HepG2 (cell line): Measurements from ENCODE around the gene RPS6KA2. TPM values are rescaled to one million over a fixed set of nuclear protein-coding genes. Genes with fewer than 3 reads are reported as not detected.

Experiments used
- ATAC-seq: fragments of 200-7000 bp; cut with Tn5 transposase; 3 replicates; pipeline ENCODE4 v1.9.1; 2020; ENCODE audit warnings: mild to moderate bottlenecking, moderate library complexity
- BruUV-seq: library from RNA; stranded (reverse); fragments of 400-500 nt; replicated peaks from 2 replicates; lab custom pipeline; 2021; lab: Mats Ljungman, UMichigan
- CTCF ChIA-PET: fragments of 300-600 bp; formaldehyde crosslinking; extraction: SDS; loops from one replicate; lab custom pipeline; 2021; ENCODE audit warnings: low total read pairs, inconsistent platforms, low intra/inter-chr PET ratio; lab: Yijun Ruan, JAX
- POLR2A ChIA-PET: fragments of 350-600 bp; sonication (Branson Sonifier 250); formaldehyde crosslinking; loops from one replicate; lab custom pipeline; 2020; ENCODE audit warnings: antibody characterized with exemption, inconsistent platforms; lab: Yijun Ruan, JAX
- DNase-seq: peaks from one replicate; pipeline ENCODE4 v3.0.0-alpha.2; 2015; ENCODE audit warnings: low spot score
- FAIRE-seq: peaks from 3 replicates; lab custom pipeline; 2011; peaks lifted over from hg19 to GRCh38; lab: Jason Lieb, UNC
- H2AFZ ChIP-seq: one replicate; pipeline ENCODE4 v1.6.1; 2011; ENCODE audit warnings: low read length, inconsistent platforms
- H3K27ac ChIP-seq: fragments of 300-600 bp; 3 replicates; pipeline ENCODE4 v1.8.0; 2011; ENCODE audit warnings: mixed run types, mild to moderate bottlenecking, mixed read lengths, low read length, inconsistent platforms; ENCODE audit not compliant: insufficient read depth; ENCODE audit errors: extremely low read length
- H3K27me3 ChIP-seq, 2 experiments: fragments of 200-600 bp in 1 of 2; 2 replicates in 1 of 2; 3 replicates in 1 of 2; pipeline versions ENCODE4 v1.6.0 to v1.8.0; 2011; ENCODE audit warnings: low read length in 2 of 2, mild to moderate bottlenecking in 2 of 2, moderate library complexity in 2 of 2, inconsistent platforms in 1 of 2; ENCODE audit not compliant: insufficient read depth in 2 of 2, control insufficient read depth in 1 of 2
- H3K36me3 ChIP-seq, 2 experiments: fragments of 200-600 bp in 1 of 2; replicated peaks in 1 of 2; 2 replicates in 1 of 2; 3 replicates in 1 of 2; pipeline versions ENCODE4 v1.5.1 to v1.8.0; 2011; ENCODE audit warnings: low read length in 2 of 2, inconsistent platforms in 1 of 2; ENCODE audit not compliant: insufficient read depth in 2 of 2, control insufficient read depth in 1 of 2
- H3K4me1 ChIP-seq: 2 replicates; pipeline ENCODE4 v1.5.1; 2012; ENCODE audit warnings: low read length, inconsistent platforms; ENCODE audit not compliant: insufficient read depth
- H3K4me2 ChIP-seq: 2 replicates; pipeline ENCODE4 v1.6.0; 2011; ENCODE audit warnings: low read depth, low read length, inconsistent platforms
- H3K4me3 ChIP-seq, 3 experiments: fragments of 200-600 bp in 1 of 3; sonication (generic), shearing (Covaris generic) in 1 of 3; replicated peaks in 1 of 3; 2 replicates each; pipeline ENCODE4 v1.5.1; 2011 to 2016; ENCODE audit warnings: low read length in 3 of 3, inconsistent platforms in 2 of 3, low read depth in 2 of 3, mild to moderate bottlenecking in 2 of 3, control low read depth in 1 of 3, mixed read lengths in 1 of 3; ENCODE audit not compliant: insufficient read depth in 1 of 3
- H3K79me2 ChIP-seq: one replicate; pipeline ENCODE4 v1.6.1; 2011; ENCODE audit warnings: low read length, inconsistent platforms; ENCODE audit not compliant: insufficient read depth
- H3K9ac ChIP-seq: 2 replicates; pipeline ENCODE4 v1.6.0; 2011; ENCODE audit warnings: mild to moderate bottlenecking, low read depth, low read length, inconsistent platforms; ENCODE audit not compliant: insufficient read depth
- H3K9me3 ChIP-seq: 2 replicates; pipeline ENCODE4 v1.5.1; 2012; ENCODE audit warnings: mild to moderate bottlenecking, low read length
- H4K20me1 ChIP-seq: 2 replicates; pipeline ENCODE4 v1.6.0; 2011; ENCODE audit warnings: inconsistent platforms, mild to moderate bottlenecking, low read length, moderate library complexity; ENCODE audit not compliant: insufficient read depth
- AFF4 ChIP-seq: sonication (generic); formaldehyde crosslinking; IDR thresholded peaks from 2 replicates; pipeline ENCODE4 v1.4.0; 2020; ENCODE audit warnings: missing genetic modification reagents
- EZH2 ChIP-seq: conservative IDR thresholded peaks from 2 replicates; pipeline ENCODE4 v1.6.1; 2012; ENCODE audit warnings: mild to moderate bottlenecking, low read depth, low read length, moderate library complexity
- ZNF446 ChIP-seq: sonication (generic); formaldehyde crosslinking; IDR thresholded peaks from 2 replicates; pipeline ENCODE4 v1.5.0; 2020; ENCODE audit warnings: mild to moderate bottlenecking, missing genetic modification reagents
- WGBS: methylation state at CpG from one replicate; pipeline ENCODE4 v1.1.6; 2017; ENCODE audit warnings: low lambda C conversion rate; 5-methylcytosine and 5-hydroxymethylcytosine counted together
- in situ Hi-C: cut with HindIII; loops from 2 replicates; pipeline ENCODE4 v1.10.0; 2017; ENCODE audit warnings: low pct_unique_long_range_greater_than_20kb; ENCODE audit not compliant: extremely low pct_ligation_motif_present
- intact Hi-C: fragments of 100-400 bp; cut with micrococcal nuclease; formaldehyde crosslinking; loops from one replicate; pipeline ENCODE4 v1.10.0; 2022; ENCODE audit not compliant: unreplicated experiment
- polyA plus RNA-seq, 8 experiments: library from polyadenylated mRNA; depleted of rRNA in 3 of 8; stranded (reverse) in 7 of 8; unstranded in 1 of 8; fragments of >200 nt; fragmentation: Illumina TruSeq in 4 of 8; extraction: Trizol in 4 of 8; gene quantifications; 2 replicates each; pipeline versions ENCODE4 v1.2.1 to v1.2.3, GENCODE V29; 2011 to 2016; ENCODE audit warnings: low read depth in 4 of 8, missing spikeins in 1 of 8, mixed read lengths in 1 of 8; ENCODE audit not compliant: insufficient read depth in 1 of 8
- total RNA-seq, 5 experiments: library from RNA; depleted of rRNA; stranded (reverse); fragments of >200 nt; fragmentation: Illumina TruSeq; extraction: Trizol; gene quantifications; 2 replicates each; pipeline ENCODE4 v1.2.3, GENCODE V29; 2016; ENCODE audit warnings: low read depth in 1 of 5

The RPS6KA2 gene
- total and polyA plus RNA-seq, 2 of the 13 experiments (the other 11 are each of a cell fraction or from before 2014, with no cell fraction given): 0.22 to 0.38 TPM

- TF ChIP-seq AFF4 (CRISPR knock-in tag): no peak
Measured at GRCh38 chr6:166614171-166614583, 12.9 kb downstream of the RPS6KA2 start (continued).

DNA sequence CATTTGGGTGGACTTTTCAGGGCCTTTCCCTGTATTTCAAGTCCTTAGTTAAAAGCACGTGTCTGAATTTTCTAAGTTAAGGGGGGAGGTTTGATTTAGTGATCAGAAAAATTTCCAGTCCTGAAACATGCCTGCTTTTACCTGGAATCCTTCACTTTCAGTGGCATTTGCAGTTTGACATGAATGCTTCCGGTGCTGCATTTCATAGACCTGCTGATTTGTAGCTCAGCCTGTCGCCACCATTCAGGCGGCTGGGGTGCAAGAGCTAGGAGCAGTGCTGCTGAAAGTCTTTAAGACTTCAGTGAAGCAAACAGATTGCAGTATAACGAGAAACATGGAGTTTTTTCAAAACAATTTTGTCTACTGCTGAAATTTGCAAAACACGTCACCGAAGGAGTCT, 14.0 kb downstream of the RPS6KA2 start:
- no peak overlapping the region for H2AFZ ChIP-seq
- DNase-seq (no peak), FAIRE-seq (no peak), ATAC-seq (no peak)
- H3K4me1 ChIP-seq: no peaks in the 10 kb centered on the region
- 52% methylated on average over 7 of the region's 7 CpGs for WGBS
- H3K79me2 ChIP-seq: no peaks in the 10 kb centered on the region
- H4K20me1 ChIP-seq: no peaks in the 10 kb centered on the region
- no peak overlapping the region for H3K4me2 ChIP-seq
- H3K36me3 ChIP-seq: no peaks in the 10 kb centered on the region
- H3K4me3 ChIP-seq: no peak overlapping the region
- ChIA-PET POLR2A (no interaction called here), CTCF (no interaction called here)
- 0 out of 2 replicates have a peak, but pooled peaks have one; percentile 46 for TF ChIP-seq EZH2
- no peak for TF ChIP-seq ZNF446
- H3K9me3 ChIP-seq: no peaks in the 10 kb centered on the region
- BruUV-seq: no TSS peak
- intact Hi-C loops (no loop called here), in situ Hi-C loops (no loop called here)
- H3K9ac ChIP-seq: no peak overlapping the region
- peaks cover 5 to 73% of the 10 kb centered on the region in 2 experiments for H3K27me3 ChIP-seq
- no peak overlapping the region for H3K27ac ChIP-seq
